WTC11 (cell line): ENCODE results near the gene PRSS48. TPM values are rescaled to one million over a fixed set of nuclear protein-coding genes. Genes with fewer than 3 reads are reported as not detected.

ENCODE experiments used
- ATAC-seq: fragments of 200-7000 bp; cut with Tn5 transposase; 2 replicates; pipeline ENCODE4 v1.10.0; 2021; ENCODE audit warnings: mild to moderate bottlenecking, moderate library complexity
- CTCF ChIA-PET: fragments of 300-600 bp; sonication (Branson Sonifier 250); formaldehyde crosslinking; loops from one replicate; lab custom pipeline; 2021; ENCODE audit warnings: antibody characterized with exemption; lab: Charles Lee
- POLR2A ChIA-PET: fragments of 350-600 bp; sonication (Branson Sonifier 250); formaldehyde crosslinking; loops from one replicate; lab custom pipeline; 2021; ENCODE audit warnings: antibody characterized with exemption; lab: Charles Lee
- DNase-seq: peaks from one replicate; pipeline ENCODE4 v3.0.0; 2021; ENCODE audit warnings: low spot score
- H3K27ac Mint-ChIP-seq: 2 replicates; pipeline ENCODE4 v1.8.0; 2021; ENCODE audit warnings: mixed read lengths
- H3K27me3 Mint-ChIP-seq: 2 replicates; pipeline ENCODE4 v1.8.0; 2021; ENCODE audit warnings: low read depth, mild to moderate bottlenecking, moderate library complexity, mixed read lengths
- H3K36me3 Mint-ChIP-seq: 2 replicates; pipeline ENCODE4 v1.8.0; 2021; ENCODE audit warnings: mixed read lengths
- H3K4me1 Mint-ChIP-seq: 2 replicates; pipeline ENCODE4 v1.8.0; 2022; ENCODE audit warnings: mixed read lengths
- H3K4me3 Mint-ChIP-seq: 2 replicates; pipeline ENCODE4 v1.8.0; 2021; ENCODE audit warnings: mild to moderate bottlenecking, moderate library complexity, mixed read lengths
- H3K9me3 Mint-ChIP-seq: 2 replicates; pipeline ENCODE4 v1.8.0; 2021; ENCODE audit warnings: mixed read lengths
- CREB1 ChIP-seq: sonication (generic); formaldehyde crosslinking; IDR thresholded peaks from 2 replicates; pipeline ENCODE4 v1.8.0; 2023; ENCODE audit warnings: mild to moderate bottlenecking, missing genetic modification reagents
- E2F1 ChIP-seq: sonication (generic); formaldehyde crosslinking; IDR thresholded peaks from 2 replicates; pipeline ENCODE4 v1.8.0; 2022; ENCODE audit warnings: mild to moderate bottlenecking, missing genetic modification reagents
- ELF4 ChIP-seq: sonication (generic); formaldehyde crosslinking; IDR thresholded peaks from 2 replicates; pipeline ENCODE4 v1.8.1; 2022; ENCODE audit warnings: low read depth, mild to moderate bottlenecking, moderate library complexity, missing genetic modification reagents
- ERG ChIP-seq: fragments of 250-450 bp; sonication (Bioruptor Pico); IDR thresholded peaks from 2 replicates; pipeline ENCODE4 v1.8.0; 2021; ENCODE audit warnings: mild to moderate bottlenecking
- ESRRA ChIP-seq: sonication (generic); formaldehyde crosslinking; IDR thresholded peaks from 2 replicates; pipeline ENCODE4 v1.8.1; 2022; ENCODE audit warnings: mild to moderate bottlenecking, missing genetic modification reagents, borderline replicate concordance
- FOXK1 ChIP-seq: sonication (generic); formaldehyde crosslinking; IDR thresholded peaks from 2 replicates; pipeline ENCODE4 v1.8.0; 2022; ENCODE audit warnings: mild to moderate bottlenecking, moderate library complexity, missing genetic modification reagents
- GRHL2 ChIP-seq: fragments of 250-450 bp; sonication (Bioruptor Pico); IDR thresholded peaks from 2 replicates; pipeline ENCODE4 v1.8.0; 2022; ENCODE audit warnings: mild to moderate bottlenecking, moderate library complexity; ENCODE audit not compliant: insufficient replicate concordance, severe bottlenecking
- MLX ChIP-seq: sonication (generic); formaldehyde crosslinking; IDR thresholded peaks from 2 replicates; pipeline ENCODE4 v1.8.1; 2023; ENCODE audit warnings: mild to moderate bottlenecking, missing genetic modification reagents, moderate library complexity
- NFATC4 ChIP-seq: fragments of 250-450 bp; sonication (Bioruptor Pico); IDR thresholded peaks from 2 replicates; pipeline ENCODE4 v1.9.0; 2021; ENCODE audit warnings: mild to moderate bottlenecking
- NFYB ChIP-seq: sonication (generic); formaldehyde crosslinking; conservative IDR thresholded peaks from 2 replicates; pipeline ENCODE4 v1.8.0; 2022; ENCODE audit warnings: low read depth, missing genetic modification reagents
- NR2C2 ChIP-seq: sonication (generic); formaldehyde crosslinking; IDR thresholded peaks from 2 replicates; pipeline ENCODE4 v1.8.0; 2022; ENCODE audit warnings: mild to moderate bottlenecking, missing genetic modification reagents
- PRRX2 ChIP-seq: fragments of 250-450 bp; sonication (Bioruptor Pico); IDR thresholded peaks from 2 replicates; pipeline ENCODE4 v1.8.0; 2021; ENCODE audit warnings: mild to moderate bottlenecking
- RORB ChIP-seq: fragments of 250-450 bp; sonication (Bioruptor Pico); IDR thresholded peaks from 2 replicates; pipeline ENCODE4 v1.9.0; 2021; ENCODE audit warnings: mild to moderate bottlenecking
- SP1 ChIP-seq: sonication (generic); formaldehyde crosslinking; conservative IDR thresholded peaks from 2 replicates; pipeline ENCODE4 v1.8.1; 2022; ENCODE audit warnings: missing genetic modification reagents
- ZNF232 ChIP-seq: sonication (generic); formaldehyde crosslinking; IDR thresholded peaks from 2 replicates; pipeline ENCODE4 v1.8.0; 2022; ENCODE audit warnings: mild to moderate bottlenecking, missing genetic modification reagents
- ZNF263 ChIP-seq: sonication (generic); formaldehyde crosslinking; IDR thresholded peaks from 2 replicates; pipeline ENCODE4 v1.8.1; 2022; ENCODE audit warnings: low read depth, mild to moderate bottlenecking, moderate library complexity, missing genetic modification reagents
- ZNF317 ChIP-seq: sonication (generic); formaldehyde crosslinking; IDR thresholded peaks from 2 replicates; pipeline ENCODE4 v1.8.1; 2023; ENCODE audit warnings: low read depth, mild to moderate bottlenecking, moderate library complexity, missing genetic modification reagents, borderline replicate concordance
- ZNF396 ChIP-seq: fragments of 250-450 bp; sonication (Bioruptor Pico); IDR thresholded peaks from 2 replicates; pipeline ENCODE4 v1.8.0; 2021; ENCODE audit warnings: mild to moderate bottlenecking, moderate library complexity, borderline replicate concordance
- ZNF416 ChIP-seq: fragments of 250-450 bp; sonication (Bioruptor Pico); IDR thresholded peaks from 2 replicates; pipeline ENCODE4 v1.9.0; 2021; ENCODE audit warnings: mild to moderate bottlenecking, inconsistent platforms
- ZNF423 ChIP-seq: fragments of 250-450 bp; sonication (Bioruptor Pico); IDR thresholded peaks from 2 replicates; pipeline ENCODE4 v2.1.2; 2022; ENCODE audit warnings: mild to moderate bottlenecking, moderate library complexity
- ZNF425 ChIP-seq: fragments of 250-450 bp; sonication (Bioruptor Pico); conservative IDR thresholded peaks from 2 replicates; pipeline ENCODE4 v1.9.0; 2021; ENCODE audit warnings: mild to moderate bottlenecking
- ZNF671 ChIP-seq: fragments of 250-450 bp; sonication (Bioruptor Pico); IDR thresholded peaks from 2 replicates; pipeline ENCODE4 v1.8.0; 2021; ENCODE audit warnings: mild to moderate bottlenecking
- total RNA-seq: library from RNA; stranded (reverse); gene quantifications from 3 replicates; pipeline ENCODE4 v1.2.3, GENCODE V29; 2021
- TF ChIP-seq, protein P1 (sequence below): fragments of 250-450 bp; sonication (Bioruptor Pico); IDR thresholded peaks from 2 replicates; pipeline ENCODE4 v1.9.0; 2021; ENCODE audit warnings: mild to moderate bottlenecking

PRSS48 gene
- total RNA-seq, 1 experiment from 2014 or later = not detected

- no peak for TF ChIP-seq NR2C2
- no peak for TF ChIP-seq ZNF317
Measured at GRCh38 chr4:151227731-151228130, 49.2 kb upstream of the PRSS48 start (continued).

DNA sequence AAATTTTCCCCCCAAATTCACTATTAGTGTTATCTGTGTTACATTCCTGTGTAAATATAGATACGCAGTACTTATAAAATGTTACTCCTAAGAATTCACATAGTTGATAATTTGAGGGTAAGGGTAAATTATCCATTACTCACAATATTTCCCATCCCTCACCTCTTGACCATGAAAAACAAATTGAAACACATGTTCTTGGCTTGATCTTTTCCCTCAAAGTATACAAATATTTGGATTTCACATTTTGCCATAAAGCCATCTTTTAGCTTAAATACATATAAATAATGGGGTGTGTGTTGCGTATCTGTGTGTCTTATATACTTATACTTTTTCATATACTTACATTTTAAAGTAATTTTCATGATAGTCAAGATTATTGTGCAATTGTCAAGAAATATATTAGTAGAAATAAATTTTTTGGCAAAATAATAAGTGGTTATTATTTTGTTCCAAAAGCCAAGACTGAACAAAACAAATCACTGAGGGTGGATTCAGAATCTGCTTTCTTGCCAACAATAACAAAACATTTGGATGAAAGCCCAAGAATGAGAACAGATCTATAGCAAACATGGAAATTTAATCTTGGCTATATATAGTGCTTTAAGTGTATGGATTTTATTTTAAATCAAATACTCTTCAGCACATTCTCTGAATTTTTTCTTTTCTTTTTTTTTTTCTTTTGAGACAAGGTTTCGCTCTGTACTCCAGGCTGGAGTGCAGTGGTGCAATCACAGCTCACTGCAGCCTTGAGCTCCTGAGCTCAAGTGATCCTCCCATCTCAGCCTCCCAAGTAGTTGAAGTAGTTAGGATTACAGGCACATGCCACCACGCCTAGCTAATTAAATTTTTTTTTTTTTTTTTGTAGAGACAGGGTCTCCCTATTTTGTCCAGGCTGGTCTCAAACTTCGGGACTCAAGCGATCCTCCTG lies 48.5 kb upstream of the PRSS48 start:
- H3K27me3 Mint-ChIP-seq = no peaks in the 10 kb centered on the region

DNA sequence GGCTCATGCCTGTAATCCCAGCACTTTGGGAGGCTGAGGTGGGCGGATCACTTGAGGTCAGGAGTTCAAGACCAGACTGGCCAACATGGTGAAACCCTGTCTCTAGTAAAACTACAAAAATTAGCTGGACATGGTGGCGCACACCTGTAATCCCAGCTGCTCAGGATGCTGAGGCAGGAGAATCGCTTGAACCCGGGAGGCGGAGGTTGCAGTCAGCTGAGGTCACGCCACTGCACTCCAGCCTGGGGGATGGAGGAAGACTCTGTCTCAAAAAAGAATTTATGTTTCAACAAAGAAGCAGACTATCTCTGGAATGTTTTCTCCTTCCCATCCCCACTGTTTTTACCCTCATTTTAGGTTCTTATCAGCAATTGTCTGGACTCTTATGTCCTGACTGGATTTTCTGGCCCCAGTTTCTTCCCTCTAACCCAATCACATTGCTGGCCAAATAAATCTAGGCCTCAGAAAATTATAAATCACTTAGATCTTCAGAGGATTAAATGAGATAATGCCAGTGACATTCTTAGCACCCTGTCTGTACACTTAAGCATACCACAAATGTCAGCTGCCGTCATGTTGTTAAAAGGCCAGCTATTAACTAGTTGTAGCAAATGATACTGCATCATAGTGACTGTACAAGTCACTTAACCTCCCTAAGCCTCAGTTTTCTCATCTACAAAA lies 44.9 kb upstream of the PRSS48 start:
- DNase-seq (no peak), ATAC-seq (no peak)
- Mint-ChIP-seq H3K9me3 (peaks cover 11% of the 10 kb centered on the region), H3K27me3 (no peaks in the 10 kb centered on the region), H3K36me3 (peaks cover 11% of the 10 kb centered on the region), H3K27ac (no peak overlapping the region), H3K4me3 (no peak overlapping the region), H3K4me1 (peaks cover 9% of the 10 kb centered on the region; the same call in 1 of the 2 replicates)
- ChIA-PET CTCF (no interaction called here), POLR2A (no interaction called here)
- TF ChIP-seq ZNF263 (CRISPR knock-in tag) (no peak), ZNF423 (CRISPR knock-in tag) (no peak), ERG (no peak), FOXK1 (CRISPR knock-in tag) (no peak), NFYB (CRISPR knock-in tag) (no peak), NFATC4 (CRISPR knock-in tag) (no peak), ESRRA (CRISPR knock-in tag) (no peak), ZNF396 (CRISPR knock-in tag) (no peak), GRHL2 (CRISPR knock-in tag) (no peak), MLX (CRISPR knock-in tag) (no peak), SP1 (no peak)

More for the DNA sequence above, 48.5 kb upstream of the PRSS48 start:
- ChIA-PET POLR2A (no interaction called here), CTCF (interaction anchor here (1.0 to 1.3 kb wide), 2 partner anchors 48 to 111 kb away, joined by 3 to 5 read pairs; partner anchors contain the start of gene PRSS48)
- DNase-seq = no peak
- no peak overlapping the region for H3K4me3 Mint-ChIP-seq
- ATAC-seq = no peak
- peaks cover 8% of the 10 kb centered on the region; the same call in 1 of the 2 replicates for H3K9me3 Mint-ChIP-seq
- TF ChIP-seq ZNF232 (CRISPR knock-in tag) (no peak), CREB1 (CRISPR knock-in tag) (no peak), ZNF425 (CRISPR knock-in tag) (no peak), ZNF671 (CRISPR knock-in tag) (no peak), ZNF416 (CRISPR knock-in tag) (no peak), ELF4 (CRISPR knock-in tag) (no peak), RORB (CRISPR knock-in tag) (no peak), SP1 (no peak), PRRX2 (no peak), E2F1 (no peak)
- TF ChIP-seq, protein P1, sequence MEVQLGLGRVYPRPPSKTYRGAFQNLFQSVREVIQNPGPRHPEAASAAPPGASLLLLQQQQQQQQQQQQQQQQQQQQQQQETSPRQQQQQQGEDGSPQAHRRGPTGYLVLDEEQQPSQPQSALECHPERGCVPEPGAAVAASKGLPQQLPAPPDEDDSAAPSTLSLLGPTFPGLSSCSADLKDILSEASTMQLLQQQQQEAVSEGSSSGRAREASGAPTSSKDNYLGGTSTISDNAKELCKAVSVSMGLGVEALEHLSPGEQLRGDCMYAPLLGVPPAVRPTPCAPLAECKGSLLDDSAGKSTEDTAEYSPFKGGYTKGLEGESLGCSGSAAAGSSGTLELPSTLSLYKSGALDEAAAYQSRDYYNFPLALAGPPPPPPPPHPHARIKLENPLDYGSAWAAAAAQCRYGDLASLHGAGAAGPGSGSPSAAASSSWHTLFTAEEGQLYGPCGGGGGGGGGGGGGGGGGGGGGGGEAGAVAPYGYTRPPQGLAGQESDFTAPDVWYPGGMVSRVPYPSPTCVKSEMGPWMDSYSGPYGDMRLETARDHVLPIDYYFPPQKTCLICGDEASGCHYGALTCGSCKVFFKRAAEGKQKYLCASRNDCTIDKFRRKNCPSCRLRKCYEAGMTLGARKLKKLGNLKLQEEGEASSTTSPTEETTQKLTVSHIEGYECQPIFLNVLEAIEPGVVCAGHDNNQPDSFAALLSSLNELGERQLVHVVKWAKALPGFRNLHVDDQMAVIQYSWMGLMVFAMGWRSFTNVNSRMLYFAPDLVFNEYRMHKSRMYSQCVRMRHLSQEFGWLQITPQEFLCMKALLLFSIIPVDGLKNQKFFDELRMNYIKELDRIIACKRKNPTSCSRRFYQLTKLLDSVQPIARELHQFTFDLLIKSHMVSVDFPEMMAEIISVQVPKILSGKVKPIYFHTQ = no peak
- no peak overlapping the region for H3K27ac Mint-ChIP-seq
- peaks cover 11% of the 10 kb centered on the region for H3K36me3 Mint-ChIP-seq
- peaks cover 11% of the 10 kb centered on the region for H3K4me1 Mint-ChIP-seq
